NT2/D1 (cell line): ENCODE results near the gene DLX1.

Experiments
- DNase-seq: peaks from one replicate; pipeline ENCODE4 v3.0.0-alpha.2; 2011; ENCODE audit warnings: low read depth, low spot score
- H3K27me3 ChIP-seq: 2 replicates; pipeline ENCODE4 v1.6.0; 2011; ENCODE audit warnings: mild to moderate bottlenecking; ENCODE audit not compliant: insufficient read length, insufficient read depth
- H3K36me3 ChIP-seq: 2 replicates; pipeline ENCODE4 v1.6.1; 2011; ENCODE audit warnings: mild to moderate bottlenecking, low read length, mixed read lengths; ENCODE audit not compliant: insufficient read depth, insufficient read length
- H3K4me1 ChIP-seq: 2 replicates; pipeline ENCODE4 v1.5.1; 2011; ENCODE audit not compliant: insufficient read depth, insufficient read length
- H3K4me3 ChIP-seq: 2 replicates; pipeline ENCODE4 v1.5.1; 2011; ENCODE audit warnings: low read depth; ENCODE audit not compliant: insufficient read length
- H3K9ac ChIP-seq: 2 replicates; pipeline ENCODE4 v1.6.0; 2011; ENCODE audit warnings: low read depth; ENCODE audit not compliant: insufficient read length
- H3K9me3 ChIP-seq: 2 replicates; pipeline ENCODE4 v1.5.1; 2011; ENCODE audit warnings: mild to moderate bottlenecking, low read length; ENCODE audit not compliant: insufficient read depth
- SUZ12 ChIP-seq: IDR thresholded peaks from 2 replicates; pipeline ENCODE4 v1.6.1; 2011; ENCODE audit not compliant: insufficient read length, insufficient read depth; ENCODE audit errors: extremely low read depth
- YY1 ChIP-seq: IDR thresholded peaks from 2 replicates; pipeline ENCODE4 v1.6.1; 2011; ENCODE audit not compliant: insufficient read length, insufficient read depth
- ZNF274 ChIP-seq: IDR thresholded peaks from 2 replicates; pipeline ENCODE4 v1.6.1; 2011; ENCODE audit warnings: mild to moderate bottlenecking, low read depth, low read length

The DLX1 gene

DNA sequence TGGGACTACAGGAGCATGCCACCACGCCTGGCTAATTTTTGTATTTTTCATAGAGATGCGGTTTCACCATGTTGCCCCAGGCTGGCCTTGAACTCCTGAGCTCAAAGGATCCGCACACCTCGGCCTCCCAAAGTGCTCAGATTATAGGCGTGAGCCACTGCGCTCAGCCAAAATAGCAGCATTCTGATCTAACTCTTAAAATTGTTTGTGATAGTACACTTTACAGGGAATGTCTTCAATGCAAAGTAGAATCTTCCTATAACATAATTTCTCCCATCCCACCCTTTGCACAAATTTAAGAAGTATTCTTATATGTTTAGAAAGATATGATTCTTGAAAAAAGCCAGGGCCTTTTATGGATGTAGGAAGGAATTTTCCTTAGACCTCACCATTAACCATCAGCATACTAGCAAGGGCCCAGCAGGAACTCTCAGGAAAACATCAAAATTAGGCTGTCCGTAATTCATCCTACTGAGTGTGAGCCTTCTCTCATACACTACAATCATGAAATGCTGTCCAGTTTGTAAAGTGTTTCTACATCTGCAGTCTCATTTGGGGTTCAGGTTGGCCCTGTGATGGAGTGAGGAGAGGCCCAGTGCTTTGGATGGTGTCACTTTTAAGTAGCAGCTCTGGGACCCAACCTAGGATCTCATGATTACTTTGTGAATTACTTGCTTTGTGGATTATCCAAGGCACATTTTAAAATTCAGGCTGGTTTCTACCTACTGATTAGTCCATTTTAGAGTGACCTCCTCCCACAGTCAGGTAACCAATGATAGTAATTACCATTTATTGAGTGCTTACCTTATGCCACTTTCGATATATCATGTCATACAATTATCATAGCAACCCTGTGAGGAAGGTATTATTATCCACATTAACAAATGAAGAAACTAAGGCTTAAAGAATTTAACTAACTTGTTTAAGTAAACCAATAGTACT, 37.5 kb upstream of the DLX1 start:
- no peak overlapping the region for H3K4me3 ChIP-seq
- DNase-seq, result no peak
- TF ChIP-seq YY1 (no peak), ZNF274 (no peak), SUZ12 (no peak)
- H3K4me1 ChIP-seq, result no peaks in the 10 kb centered on the region
- no peak overlapping the region for H3K9ac ChIP-seq
- no peaks in the 10 kb centered on the region for H3K36me3 ChIP-seq
- no peaks in the 10 kb centered on the region for H3K9me3 ChIP-seq
- H3K27me3 ChIP-seq, result no peaks in the 10 kb centered on the region

DNA sequence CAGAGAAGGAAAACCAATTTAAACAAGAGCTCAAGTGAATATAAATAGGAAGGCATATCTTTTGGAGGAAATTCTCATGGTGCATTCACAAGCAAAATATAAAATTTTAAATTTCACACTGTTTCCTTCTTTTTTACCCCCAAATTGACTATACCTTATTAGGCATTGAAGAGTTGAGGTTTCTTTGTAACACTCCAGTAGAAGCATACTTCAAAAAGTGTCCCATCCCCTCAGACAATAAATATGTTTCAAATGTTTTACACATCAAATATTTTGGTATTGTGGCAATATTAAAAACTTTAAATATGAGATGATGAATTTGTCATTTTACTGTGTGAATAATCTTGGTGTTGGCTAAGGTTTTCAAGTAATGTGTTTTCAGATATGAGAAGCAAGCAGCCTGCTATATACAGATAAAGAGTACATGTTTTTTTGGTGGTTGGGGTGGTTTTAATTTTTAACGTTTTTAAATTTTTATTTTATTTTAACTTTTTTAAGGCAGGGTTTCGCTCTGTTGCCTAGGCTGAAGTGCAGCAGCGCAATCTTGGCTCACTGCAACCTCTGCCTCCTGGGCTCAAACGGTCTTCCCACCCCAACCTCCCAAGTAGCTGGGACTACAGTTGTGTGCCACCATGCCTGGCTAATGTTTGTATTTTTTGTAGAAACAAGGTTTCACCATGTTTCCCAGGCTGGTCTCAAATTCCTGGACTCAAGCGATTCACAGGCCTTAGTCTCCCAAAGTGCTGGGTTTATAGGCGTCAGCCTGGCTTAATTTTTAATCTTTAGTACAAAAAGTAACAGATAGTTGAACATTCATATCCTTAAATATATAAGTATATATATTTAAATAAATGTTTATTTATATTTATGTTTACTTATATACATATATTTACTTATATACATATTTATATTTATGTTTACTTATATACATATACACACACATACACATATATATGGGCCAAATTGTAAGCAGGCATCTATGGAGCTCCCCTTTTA, 36.5 kb upstream of the DLX1 start:
- no peak overlapping the region for H3K4me3 ChIP-seq
- no peak overlapping the region for H3K9ac ChIP-seq
- H3K4me1 ChIP-seq, result no peaks in the 10 kb centered on the region
- TF ChIP-seq SUZ12 (no peak), YY1 (no peak), ZNF274 (no peak)
- no peaks in the 10 kb centered on the region for H3K9me3 ChIP-seq
- DNase-seq, result no peak
- no peaks in the 10 kb centered on the region for H3K36me3 ChIP-seq
- no peaks in the 10 kb centered on the region for H3K27me3 ChIP-seq

DNA sequence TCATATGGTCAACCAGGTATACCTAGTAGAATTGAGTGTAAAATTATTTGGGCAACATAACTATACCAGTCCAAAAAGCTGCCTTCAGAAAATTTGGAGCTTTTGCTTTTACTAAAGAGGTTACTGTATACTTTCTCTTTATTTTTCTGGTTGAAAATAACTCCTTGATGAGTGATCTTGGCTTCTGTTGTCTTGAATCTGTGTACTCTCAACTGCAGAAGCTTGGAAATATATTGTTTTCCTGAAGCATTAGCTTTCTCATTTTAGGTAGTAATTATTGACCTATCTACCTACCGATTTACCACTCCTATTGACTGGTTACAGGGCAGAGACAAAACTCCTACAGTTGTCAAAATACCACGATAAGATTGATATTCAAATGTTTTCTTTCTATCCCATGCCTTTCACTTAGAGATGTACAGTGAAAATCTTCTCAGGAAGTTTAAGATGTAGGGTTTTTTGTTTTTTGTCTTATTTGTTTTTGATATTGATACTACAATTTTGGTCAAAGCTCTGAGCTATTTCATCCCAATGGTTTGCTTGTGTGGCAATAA, 35.7 kb upstream of the DLX1 start:
- H3K36me3 ChIP-seq, result no peaks in the 10 kb centered on the region
- H3K9ac ChIP-seq, result no peak overlapping the region
- H3K27me3 ChIP-seq, result no peaks in the 10 kb centered on the region
- H3K4me1 ChIP-seq, result no peaks in the 10 kb centered on the region
- no peak for DNase-seq
- no peak overlapping the region for H3K4me3 ChIP-seq
- TF ChIP-seq YY1, result no peak
- TF ChIP-seq SUZ12, result no peak
- no peak for TF ChIP-seq ZNF274
- no peaks in the 10 kb centered on the region for H3K9me3 ChIP-seq

DNA sequence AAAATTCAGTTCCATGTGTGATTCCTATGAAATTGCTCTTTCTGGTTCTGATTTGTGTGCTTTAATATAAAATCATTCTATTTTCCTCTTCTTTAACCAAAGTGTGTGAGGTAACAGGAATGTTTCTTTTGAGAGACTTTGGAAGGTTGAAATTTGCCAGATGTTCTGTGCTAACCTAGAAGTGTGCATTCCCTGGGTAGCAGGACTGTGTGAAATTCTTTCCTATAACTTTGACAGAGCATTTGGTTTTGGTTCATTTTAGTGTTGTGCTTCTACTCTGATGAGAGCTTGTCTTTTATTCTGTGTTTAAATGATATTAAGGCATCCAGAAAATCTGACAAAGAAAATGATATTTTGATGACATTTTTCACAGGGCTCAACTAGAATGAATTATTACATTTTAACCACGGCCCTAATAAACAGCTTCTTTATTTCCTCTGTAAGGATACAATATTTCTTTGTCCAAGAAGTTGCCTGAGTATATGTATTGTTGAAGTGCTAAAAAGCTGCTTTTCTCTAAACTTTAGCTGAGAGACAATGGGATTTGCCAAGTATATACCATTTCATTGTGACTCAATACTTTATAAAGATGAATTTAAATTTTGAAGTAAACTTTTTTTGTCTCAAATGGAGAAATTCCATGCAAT, 34.7 kb upstream of the DLX1 start:
- TF ChIP-seq ZNF274 (no peak), YY1 (no peak), SUZ12 (no peak)
- no peak overlapping the region for H3K4me3 ChIP-seq
- H3K36me3 ChIP-seq, result no peaks in the 10 kb centered on the region
- no peaks in the 10 kb centered on the region for H3K4me1 ChIP-seq
- no peak overlapping the region for H3K9ac ChIP-seq
- no peaks in the 10 kb centered on the region for H3K9me3 ChIP-seq
- no peak for DNase-seq
- H3K27me3 ChIP-seq, result no peaks in the 10 kb centered on the region

DNA sequence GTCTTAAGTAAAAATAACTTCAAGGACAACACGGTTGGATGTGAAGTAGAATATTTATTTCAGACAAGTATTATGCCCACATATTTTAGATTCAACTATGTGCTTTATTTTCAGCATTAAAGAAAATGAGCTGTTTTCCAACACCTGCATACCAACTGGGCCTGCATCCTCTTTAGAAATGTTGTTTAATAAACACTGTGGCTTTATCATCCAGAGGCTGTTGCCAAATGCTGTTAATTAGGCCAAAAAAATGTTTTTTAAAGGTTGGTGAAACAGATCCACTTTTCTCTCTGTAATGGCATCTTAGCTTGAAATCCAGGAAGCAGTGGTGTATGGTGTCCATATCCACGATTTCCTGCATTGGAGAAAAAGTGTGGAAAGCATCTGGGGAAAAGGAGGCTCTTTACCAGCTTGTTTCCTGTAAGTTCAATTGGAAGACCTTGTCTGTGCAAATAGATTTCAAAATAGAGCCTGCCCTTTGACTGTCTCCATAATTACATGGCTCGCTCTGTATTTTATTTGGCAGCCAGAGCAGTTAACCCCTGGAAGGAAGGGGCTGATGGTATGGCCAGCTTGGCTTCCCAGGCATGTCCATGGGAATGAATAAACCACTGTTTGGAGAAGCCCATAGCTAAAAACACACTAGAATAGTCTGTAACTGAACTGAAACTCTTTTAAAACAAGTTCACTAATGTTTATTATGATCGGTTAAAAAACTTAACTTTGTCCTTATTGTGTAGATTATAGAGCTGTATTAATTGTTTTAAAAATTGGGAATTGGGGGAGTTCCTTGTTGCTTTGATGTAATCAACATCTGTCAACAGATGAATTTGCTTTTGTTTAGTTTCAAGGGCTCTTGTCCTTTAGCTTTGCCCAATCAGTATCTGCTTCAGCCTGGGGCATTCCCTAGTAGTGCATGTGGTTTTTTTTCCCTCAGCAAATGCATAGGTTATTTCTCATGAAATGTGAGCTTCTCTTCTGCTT, 33.0 kb upstream of the DLX1 start:
- Histone ChIP-seq H3K4me3 (no peak overlapping the region), H3K9me3 (no peaks in the 10 kb centered on the region), H3K4me1 (no peaks in the 10 kb centered on the region), H3K36me3 (no peaks in the 10 kb centered on the region), H3K27me3 (no peaks in the 10 kb centered on the region), H3K9ac (no peak overlapping the region)
- no peak for TF ChIP-seq SUZ12
- TF ChIP-seq ZNF274, result no peak
- no peak for TF ChIP-seq YY1
- no peak for DNase-seq

DNA sequence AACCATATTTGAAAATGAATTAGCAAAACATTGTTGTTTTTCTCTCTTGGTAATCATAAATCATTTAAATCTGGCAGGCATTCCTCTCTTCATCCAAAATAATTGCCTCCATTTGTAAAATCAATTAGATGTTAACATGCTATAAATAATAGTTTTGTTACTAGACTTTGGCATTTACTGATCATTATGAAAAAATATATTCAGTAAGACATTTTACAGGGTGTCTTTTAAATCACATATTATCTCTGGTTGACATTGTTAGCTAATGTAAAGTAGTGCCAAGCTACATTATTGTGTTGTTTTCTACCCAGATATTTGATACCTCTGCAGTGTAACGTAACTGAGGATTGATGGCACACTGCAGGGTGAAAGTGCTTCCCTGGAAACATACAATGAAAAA, 31.8 kb upstream of the DLX1 start:
- Histone ChIP-seq H3K4me3 (no peak overlapping the region), H3K36me3 (no peaks in the 10 kb centered on the region), H3K4me1 (no peaks in the 10 kb centered on the region), H3K9ac (no peak overlapping the region), H3K9me3 (no peaks in the 10 kb centered on the region), H3K27me3 (no peaks in the 10 kb centered on the region)
- no peak for DNase-seq
- TF ChIP-seq ZNF274 (no peak), YY1 (no peak), SUZ12 (no peak)
